MM.1S (cell line): ENCODE measurements around the gene CHRNA4.

Experiments used
- EZH2 ChIP-seq: fragments of 300-600 bp; sonication (generic); optimal IDR thresholded peaks from 2 replicates; pipeline ENCODE3; 2017; ENCODE audit warnings: low read depth, mild to moderate bottlenecking, antibody characterized with exemption, low read length, mixed read lengths
- TF ChIP-seq, protein P1 (sequence below): fragments of 300-600 bp; sonication (generic); IDR thresholded peaks from 2 replicates; pipeline ENCODE4 v1.5.1; 2016; ENCODE audit warnings: antibody characterized with exemption, low read length, mixed read lengths

GRCh38 chr20:63317061-63317460, 44.1 kb downstream of the CHRNA4 start:
- TF ChIP-seq, protein P1, sequence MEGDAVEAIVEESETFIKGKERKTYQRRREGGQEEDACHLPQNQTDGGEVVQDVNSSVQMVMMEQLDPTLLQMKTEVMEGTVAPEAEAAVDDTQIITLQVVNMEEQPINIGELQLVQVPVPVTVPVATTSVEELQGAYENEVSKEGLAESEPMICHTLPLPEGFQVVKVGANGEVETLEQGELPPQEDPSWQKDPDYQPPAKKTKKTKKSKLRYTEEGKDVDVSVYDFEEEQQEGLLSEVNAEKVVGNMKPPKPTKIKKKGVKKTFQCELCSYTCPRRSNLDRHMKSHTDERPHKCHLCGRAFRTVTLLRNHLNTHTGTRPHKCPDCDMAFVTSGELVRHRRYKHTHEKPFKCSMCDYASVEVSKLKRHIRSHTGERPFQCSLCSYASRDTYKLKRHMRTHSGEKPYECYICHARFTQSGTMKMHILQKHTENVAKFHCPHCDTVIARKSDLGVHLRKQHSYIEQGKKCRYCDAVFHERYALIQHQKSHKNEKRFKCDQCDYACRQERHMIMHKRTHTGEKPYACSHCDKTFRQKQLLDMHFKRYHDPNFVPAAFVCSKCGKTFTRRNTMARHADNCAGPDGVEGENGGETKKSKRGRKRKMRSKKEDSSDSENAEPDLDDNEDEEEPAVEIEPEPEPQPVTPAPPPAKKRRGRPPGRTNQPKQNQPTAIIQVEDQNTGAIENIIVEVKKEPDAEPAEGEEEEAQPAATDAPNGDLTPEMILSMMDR = no peak
- TF ChIP-seq EZH2 = no peak
